Endodermal cell (in vitro differentiated cells): Measurements from ENCODE around the gene SEMG2. TPM values are rescaled to one million over a fixed set of nuclear protein-coding genes. Genes with fewer than 3 reads are reported as not detected.

Source experiments
- DNase-seq: peaks from one replicate; pipeline ENCODE4 v3.0.0-alpha.2; 2017
- H3K27ac ChIP-seq: 2 replicates; pipeline ENCODE4 v1.5.1; 2013; ENCODE audit warnings: mild to moderate bottlenecking, low read depth, low read length, moderate library complexity
- H3K27me3 ChIP-seq: 2 replicates; pipeline ENCODE4 v1.6.1; 2013; ENCODE audit warnings: mild to moderate bottlenecking, low read length, moderate library complexity; ENCODE audit not compliant: insufficient read depth, control insufficient read depth, poor library complexity, severe bottlenecking
- H3K36me3 ChIP-seq: 2 replicates; pipeline ENCODE4 v1.7.0; 2013; ENCODE audit warnings: mild to moderate bottlenecking, low read length, moderate library complexity; ENCODE audit not compliant: control insufficient read depth, insufficient read depth
- H3K4me1 ChIP-seq: one replicate; pipeline ENCODE4 v1.7.0; 2013; ENCODE audit warnings: low read length; ENCODE audit not compliant: control insufficient read depth, insufficient read depth
- H3K4me3 ChIP-seq: 2 replicates; pipeline ENCODE4 v1.5.1; 2013; ENCODE audit warnings: mild to moderate bottlenecking, low read length, moderate library complexity
- H3K9ac ChIP-seq: 2 replicates; pipeline ENCODE4 v1.6.1; 2013; ENCODE audit warnings: mild to moderate bottlenecking, low read length, moderate library complexity; ENCODE audit not compliant: poor library complexity, severe bottlenecking; ENCODE audit errors: extremely low read depth
- H3K9me3 ChIP-seq: 2 replicates; pipeline ENCODE4 v1.6.1; 2013; ENCODE audit warnings: mild to moderate bottlenecking, low read length, moderate library complexity; ENCODE audit not compliant: control insufficient read depth
- H3K27ac Mint-ChIP-seq: 2 replicates; pipeline ENCODE4 v1.8.0; 2020; ENCODE audit warnings: mixed read lengths
- H3K27me3 Mint-ChIP-seq: 2 replicates; pipeline ENCODE4 v1.8.0; 2021; ENCODE audit warnings: mild to moderate bottlenecking, mixed read lengths; ENCODE audit not compliant: insufficient read depth
- H3K36me3 Mint-ChIP-seq: 2 replicates; pipeline ENCODE4 v1.8.0; 2020; ENCODE audit warnings: low read depth, mixed read lengths
- H3K4me1 Mint-ChIP-seq: 2 replicates; pipeline ENCODE4 v1.8.0; 2020; ENCODE audit warnings: mixed read lengths
- H3K4me3 Mint-ChIP-seq: 2 replicates; pipeline ENCODE4 v1.8.0; 2020; ENCODE audit warnings: mild to moderate bottlenecking, moderate library complexity, mixed read lengths
- H3K9me3 Mint-ChIP-seq: 2 replicates; pipeline ENCODE4 v1.8.0; 2020; ENCODE audit warnings: mild to moderate bottlenecking, mixed read lengths
- CTCF ChIP-seq: fragments of 200-600 bp; sonication (generic); conservative IDR thresholded peaks from 2 replicates; pipeline ENCODE4 v1.5.0; 2021; ENCODE audit warnings: antibody characterized with exemption, mild to moderate bottlenecking
- WGBS, 2 experiments: methylation state at CpG; one replicate each; pipeline versions ENCODE4 v1.1.5 to v1.1.7; 2013; ENCODE audit warnings: missing lambda C conversion rate in 2 of 2, mixed read lengths in 1 of 2; ENCODE audit not compliant: insufficient coverage in 1 of 2, insufficient read length in 1 of 2; 5-methylcytosine and 5-hydroxymethylcytosine counted together
- total RNA-seq, 2 donors: library from RNA; stranded (reverse); fragmentation: NEBNext Ultra II Directional in 1 of 2; extraction: Animal tissue kit (Norgen Biotek cat#: 25700) in 1 of 2; gene quantifications; 2 replicates in 1 of 2; 3 replicates in 1 of 2; pipeline ENCODE4 v1.2.1, GENCODE V29; 2021

The SEMG2 gene
- total RNA-seq, 2 donors from 2014 or later = not detected

DNA sequence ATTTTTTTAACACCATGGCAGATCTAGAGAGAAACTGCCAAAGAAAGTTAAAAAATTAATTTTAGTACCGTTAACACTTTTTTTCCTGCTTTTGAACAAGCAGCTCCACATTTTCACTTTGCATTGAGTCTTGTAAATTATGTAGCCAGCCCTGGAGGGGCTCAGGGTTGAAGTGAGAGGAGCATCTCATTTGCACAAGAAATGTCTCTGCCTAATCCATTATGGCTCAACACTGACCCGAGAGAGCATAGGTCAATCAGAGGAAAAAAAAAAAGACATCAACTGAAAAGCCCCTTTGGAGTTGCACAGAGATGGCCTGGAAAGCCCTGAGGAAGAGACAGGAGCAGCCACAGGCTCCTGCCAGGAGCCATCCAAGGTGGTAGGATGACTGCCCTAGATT is 37.5 kb downstream of the SEMG2 start:
- WGBS, 2 experiments = 39 to 58% methylated on average over 2 of the region's 2 CpGs
- Histone ChIP-seq H3K4me3 (no peak overlapping the region), H3K36me3 (no peaks in the 10 kb centered on the region), H3K27me3 (no peaks in the 10 kb centered on the region), H3K9me3 (no peaks in the 10 kb centered on the region), H3K27ac (no peak overlapping the region), H3K4me1 (no peaks in the 10 kb centered on the region), H3K9ac (no peak overlapping the region)
- Mint-ChIP-seq H3K9me3 (no peaks in the 10 kb centered on the region), H3K27me3 (peaks cover 3% of the 10 kb centered on the region), H3K36me3 (no peaks in the 10 kb centered on the region), H3K4me1 (peaks cover 4% of the 10 kb centered on the region), H3K27ac (no peak overlapping the region), H3K4me3 (no peak overlapping the region)
- TF ChIP-seq CTCF = no peak
- DNase-seq = no peak

- Histone ChIP-seq H3K4me1 (no peaks in the 10 kb centered on the region), H3K9me3 (no peaks in the 10 kb centered on the region), H3K36me3 (no peaks in the 10 kb centered on the region), H3K4me3 (no peak overlapping the region), H3K27ac (no peak overlapping the region), H3K9ac (no peak overlapping the region), H3K27me3 (no peaks in the 10 kb centered on the region)
- no peak for DNase-seq
- H3K27me3 Mint-ChIP-seq = peaks cover 5% of the 10 kb centered on the region
- no peak overlapping the region for H3K4me3 Mint-ChIP-seq
- 90 to 100% methylated on average over 1 to 2 of the region's 3 CpGs for WGBS, 2 experiments
- no peaks in the 10 kb centered on the region for H3K36me3 Mint-ChIP-seq
- no peak for TF ChIP-seq CTCF
- peaks cover 3% of the 10 kb centered on the region for H3K4me1 Mint-ChIP-seq
- H3K27ac Mint-ChIP-seq = no peak overlapping the region
- H3K9me3 Mint-ChIP-seq = no peaks in the 10 kb centered on the region
Measured at GRCh38 chr20:45263556-45264266, 42.5 kb downstream of the SEMG2 start.

- Histone ChIP-seq H3K36me3 (no peaks in the 10 kb centered on the region), H3K4me1 (no peaks in the 10 kb centered on the region), H3K9me3 (no peaks in the 10 kb centered on the region), H3K9ac (no peak overlapping the region), H3K4me3 (no peak overlapping the region), H3K27me3 (no peaks in the 10 kb centered on the region), H3K27ac (no peak overlapping the region)
- peaks cover 2% of the 10 kb centered on the region for H3K27me3 Mint-ChIP-seq
- no peak for DNase-seq
- H3K27ac Mint-ChIP-seq = no peak overlapping the region
- H3K4me3 Mint-ChIP-seq = no peak overlapping the region
- no peak for TF ChIP-seq CTCF
- H3K4me1 Mint-ChIP-seq = no peaks in the 10 kb centered on the region
- no peaks in the 10 kb centered on the region for H3K36me3 Mint-ChIP-seq
- H3K9me3 Mint-ChIP-seq = no peaks in the 10 kb centered on the region
Measured at GRCh38 chr20:45266977-45267376, 45.8 kb downstream of the SEMG2 start.
